Femur (tissue), 1 donor: Measurements from ENCODE around the gene SH2D1B.
A peak's percentile ranks its signal among the peaks of the same experiment; 100 is the strongest.

ENCODE experiments used
- DNase-seq: peaks from one replicate; pipeline ENCODE4 v3.0.0-alpha.2; 2017

Gene SH2D1B

DNA sequence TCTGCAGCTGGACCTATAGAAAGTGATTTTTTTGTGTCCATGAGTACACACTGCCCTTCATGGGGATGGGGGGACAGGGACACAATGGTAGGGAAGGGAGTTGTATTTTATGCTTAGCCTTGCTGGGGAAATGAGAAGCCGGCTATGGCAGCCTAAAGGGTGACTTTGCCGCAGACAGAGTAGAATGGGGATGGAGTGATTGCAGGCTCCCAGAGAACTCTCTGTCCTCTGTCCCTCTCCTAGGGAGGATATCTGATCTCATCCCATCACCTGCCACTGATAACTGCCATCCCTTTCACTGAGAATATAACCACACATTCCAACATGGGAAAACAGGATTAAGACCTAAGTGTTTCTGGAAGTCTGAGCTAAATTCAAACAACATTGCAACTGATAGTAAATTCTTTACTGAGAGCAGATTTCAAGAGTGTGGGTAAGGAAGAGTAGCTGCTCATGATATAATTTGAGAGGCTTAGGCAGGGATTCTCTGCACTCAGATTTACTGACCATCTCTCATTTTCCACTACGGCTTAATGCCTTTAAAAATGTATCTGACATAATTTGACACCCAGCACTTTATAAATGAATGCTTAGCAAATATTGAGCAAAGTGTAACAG, 13.9 kb downstream of the SH2D1B start:
- DNase-seq, result no peak

DNA sequence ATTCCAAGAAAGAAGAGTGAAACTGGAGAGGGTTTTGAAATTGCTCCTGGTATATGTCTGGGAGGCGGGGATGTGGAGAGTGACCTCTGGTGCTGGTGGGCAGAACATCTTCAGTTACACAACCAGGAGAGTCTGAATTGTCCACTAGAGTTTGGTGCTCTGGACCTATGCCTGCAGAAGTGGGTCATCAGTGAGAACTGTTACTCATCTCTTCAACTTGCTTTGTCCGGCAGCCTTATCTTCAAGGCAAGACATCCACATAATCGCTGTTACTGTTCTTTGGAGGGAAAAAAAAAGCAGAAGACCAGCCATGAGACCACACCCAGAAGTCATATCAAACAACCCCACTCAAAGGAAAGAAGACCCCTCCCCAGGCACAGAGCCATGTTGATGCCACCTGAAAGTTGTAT, 14.9 kb downstream of the SH2D1B start:
- no peak for DNase-seq

DNA sequence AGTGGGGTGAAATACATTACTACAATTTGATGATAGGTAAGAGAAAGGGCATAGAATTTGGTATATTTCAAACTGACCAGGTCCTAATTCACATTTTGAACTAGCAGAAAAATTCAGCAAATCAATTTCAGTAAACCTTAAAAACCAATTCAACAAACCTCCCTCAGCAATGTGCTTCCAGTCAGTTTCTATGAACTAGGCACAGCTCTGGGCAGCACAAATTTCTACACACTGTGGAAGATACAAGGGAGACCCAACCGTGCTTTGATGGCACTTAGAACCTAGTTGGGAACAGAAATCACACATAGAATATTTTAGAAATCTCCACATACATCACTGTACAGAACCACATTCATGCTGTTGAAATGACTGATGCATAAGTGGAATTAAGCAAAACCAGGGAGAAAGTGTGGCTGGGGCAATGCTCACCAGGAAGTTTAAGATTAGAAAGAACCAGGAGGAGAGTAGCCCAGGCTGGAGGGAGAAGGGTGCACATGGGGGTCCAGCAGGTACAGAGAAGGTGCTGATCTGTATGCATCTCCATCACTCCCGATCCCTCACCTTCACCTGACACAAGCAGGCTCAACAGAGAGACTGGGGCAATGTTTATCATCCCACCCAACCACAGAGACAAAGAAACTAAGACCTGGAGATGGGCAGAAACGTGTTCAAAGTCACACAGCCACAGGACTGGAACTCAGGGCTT, 15.6 kb downstream of the SH2D1B start:
- DNase-seq, result no peak

DNA sequence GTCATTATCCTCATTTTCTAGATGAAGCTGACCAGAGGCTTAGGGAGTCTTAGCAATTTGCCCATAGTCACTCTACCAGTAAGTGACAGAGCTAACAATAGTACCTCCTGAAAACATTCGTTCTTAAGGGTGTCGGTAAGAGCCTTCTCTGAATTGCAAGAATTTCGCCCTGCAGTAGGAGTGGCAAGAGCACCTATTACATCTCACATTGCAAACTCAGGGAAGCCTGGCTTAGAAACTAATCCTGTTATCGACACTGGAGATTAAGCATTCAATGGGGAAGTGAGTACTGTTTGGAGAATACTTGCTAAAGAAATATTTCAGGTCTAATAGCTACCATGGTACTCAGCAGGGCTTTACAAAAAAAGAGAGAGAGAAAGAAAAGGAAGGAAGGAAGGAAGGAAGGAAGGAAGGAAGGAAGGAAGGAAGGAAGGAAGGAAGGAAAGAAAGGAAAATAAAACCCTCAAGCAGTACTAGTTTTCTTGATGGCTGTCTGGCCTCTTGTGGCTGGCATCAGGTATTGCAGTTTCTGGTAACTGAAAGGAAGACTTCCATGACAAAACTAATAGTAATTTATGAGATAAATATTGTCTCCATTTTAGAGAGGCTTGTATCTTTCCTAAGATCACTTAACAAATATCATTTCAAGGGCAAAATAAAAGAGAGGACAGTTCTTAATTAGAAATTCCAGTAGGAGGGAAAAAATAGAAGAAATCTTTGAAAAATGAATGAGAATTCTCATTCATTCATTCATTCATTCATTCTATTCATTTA, 20.0 kb downstream of the SH2D1B start:
- no peak for DNase-seq

DNA sequence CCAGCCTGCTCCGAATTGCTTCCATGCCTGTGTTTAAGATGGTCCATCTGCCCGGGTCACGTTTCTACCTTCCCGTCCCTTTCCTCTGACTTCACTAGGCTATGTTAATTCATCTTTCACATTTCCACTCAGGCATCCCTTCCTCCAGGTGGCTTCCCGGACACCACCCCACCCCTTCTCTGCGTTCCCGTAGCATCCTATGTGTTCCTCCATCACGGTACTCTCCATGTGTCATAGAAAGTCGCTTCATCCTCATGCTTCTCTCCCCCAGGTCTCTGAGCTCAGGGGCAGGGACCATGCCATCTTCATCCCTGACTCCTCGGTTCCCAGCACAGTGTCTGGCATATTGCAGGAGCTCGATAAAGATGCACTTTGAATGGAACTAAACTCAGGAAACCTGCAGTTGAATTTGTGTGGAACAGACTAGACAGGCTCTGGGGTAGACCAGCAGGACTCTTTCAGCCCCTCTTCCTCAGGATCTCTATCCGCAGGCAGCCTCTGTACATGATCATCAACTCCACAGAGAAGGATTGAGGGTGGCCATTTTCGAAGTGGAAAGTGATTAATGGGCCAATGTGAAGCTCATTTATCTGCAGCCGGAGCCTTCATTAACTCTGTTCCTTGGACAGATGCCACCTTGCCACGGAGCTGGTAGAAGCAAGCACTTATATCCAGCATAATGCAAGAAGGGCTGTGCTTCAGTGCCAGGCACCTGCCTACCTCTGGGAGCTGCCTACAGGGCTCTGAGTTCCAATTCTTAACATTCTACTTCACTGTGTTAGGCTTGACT, 21.3 kb downstream of the SH2D1B start:
- DNase-seq, result no peak

DNA sequence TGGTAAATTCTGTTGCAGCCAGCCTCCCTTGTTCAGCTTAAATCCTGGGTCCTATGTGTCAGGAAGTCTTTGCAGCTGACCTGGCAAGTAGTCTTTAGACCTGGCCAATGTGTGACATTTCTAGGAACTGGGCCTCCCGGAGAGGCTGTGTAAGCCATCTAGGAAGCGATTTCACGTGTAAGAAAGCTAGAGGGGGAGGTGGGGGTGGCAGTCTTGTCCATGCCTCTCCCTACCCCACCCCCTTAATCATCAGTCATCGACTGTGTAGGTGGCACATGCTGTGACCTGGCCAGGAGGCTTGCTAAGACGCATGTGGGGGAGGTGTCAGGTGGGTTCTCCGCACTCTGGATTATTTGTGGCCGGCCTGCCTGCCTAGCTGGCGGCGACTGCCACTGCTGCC, 22.0 kb downstream of the SH2D1B start:
- DNase-seq, result no peak

DNA sequence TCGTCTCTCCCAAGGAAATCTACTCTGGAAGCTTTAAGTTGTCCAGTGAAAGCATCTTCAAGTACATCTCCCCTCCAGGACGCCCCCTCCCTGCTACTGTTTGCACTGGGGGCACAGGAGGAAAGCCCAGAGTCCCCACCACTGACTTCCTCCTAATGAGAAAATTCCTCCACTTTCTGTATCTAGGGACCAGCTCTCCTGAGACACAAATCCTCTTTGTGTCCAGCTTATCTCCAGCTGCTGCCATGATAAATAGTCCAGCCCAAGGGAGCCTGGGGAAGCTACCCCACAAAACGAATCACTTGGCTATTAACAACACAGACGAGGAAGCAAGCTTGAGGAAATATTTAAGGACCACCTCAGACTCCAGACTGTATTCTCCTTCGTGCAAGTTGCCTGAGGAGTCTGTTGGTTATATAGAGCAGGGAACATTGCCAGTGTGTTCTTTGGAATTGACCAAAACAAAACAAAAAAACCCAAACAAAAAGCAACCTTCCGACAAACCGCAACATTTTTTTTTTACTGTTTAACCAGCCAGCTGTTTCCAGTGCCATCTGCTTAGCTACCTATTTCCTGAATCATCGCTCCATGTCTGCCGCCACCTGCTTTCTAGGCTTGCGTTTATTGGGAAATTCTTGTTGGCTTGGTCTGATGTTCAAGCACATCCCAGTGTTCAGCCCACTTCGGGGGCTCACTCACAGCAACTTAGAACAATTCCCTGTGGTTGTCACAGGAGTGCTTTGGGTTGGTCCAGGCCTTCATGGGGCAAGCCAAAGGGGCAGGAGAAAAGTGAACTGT, 22.7 kb downstream of the SH2D1B start:
- DNase-seq, result no peak

DNA sequence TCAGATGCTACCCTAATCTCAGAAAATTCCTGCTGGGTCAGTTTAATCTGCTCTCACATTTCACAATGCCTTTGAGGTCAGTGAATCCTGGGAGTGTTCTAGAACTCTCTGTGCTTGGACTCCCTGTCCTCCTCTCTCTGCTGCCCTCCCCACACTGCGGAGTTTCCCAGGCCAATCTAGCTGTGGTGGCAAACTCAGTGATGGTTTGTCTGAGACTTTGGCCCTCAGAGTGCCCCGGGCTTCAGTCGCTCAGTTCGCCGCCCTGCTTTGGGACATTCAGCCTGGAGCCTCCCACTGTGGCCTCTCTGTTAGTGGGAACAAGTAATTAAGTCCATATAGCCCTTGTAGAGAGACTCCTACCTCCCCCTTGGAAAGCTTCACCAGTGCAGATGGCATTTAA, 23.3 kb downstream of the SH2D1B start:
- no peak for DNase-seq

DNA sequence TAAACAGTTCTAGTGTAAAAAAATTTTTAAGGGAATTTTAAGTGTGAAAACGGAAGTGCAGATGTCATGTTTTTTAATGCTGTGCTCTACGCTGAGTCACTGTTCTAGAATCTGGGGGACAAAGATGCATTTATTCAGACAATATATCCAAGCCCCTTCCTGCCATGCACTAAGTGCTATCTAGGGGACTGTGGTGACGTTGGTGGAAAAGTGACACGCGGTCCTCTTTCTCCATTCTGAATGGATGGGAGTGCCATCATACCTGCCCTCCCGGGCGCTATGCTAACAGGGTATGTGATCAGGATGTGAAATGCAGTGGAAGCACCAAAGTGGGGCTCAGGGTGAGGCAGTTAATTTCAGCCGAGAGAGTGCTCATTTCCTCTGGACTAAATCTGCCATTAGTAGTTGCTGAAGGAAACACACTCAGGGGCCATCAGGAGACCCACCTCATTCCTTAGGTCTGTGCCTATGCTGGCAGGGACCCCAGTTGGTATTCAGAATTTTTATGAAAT, 23.8 kb downstream of the SH2D1B start:
- no peak for DNase-seq

DNA sequence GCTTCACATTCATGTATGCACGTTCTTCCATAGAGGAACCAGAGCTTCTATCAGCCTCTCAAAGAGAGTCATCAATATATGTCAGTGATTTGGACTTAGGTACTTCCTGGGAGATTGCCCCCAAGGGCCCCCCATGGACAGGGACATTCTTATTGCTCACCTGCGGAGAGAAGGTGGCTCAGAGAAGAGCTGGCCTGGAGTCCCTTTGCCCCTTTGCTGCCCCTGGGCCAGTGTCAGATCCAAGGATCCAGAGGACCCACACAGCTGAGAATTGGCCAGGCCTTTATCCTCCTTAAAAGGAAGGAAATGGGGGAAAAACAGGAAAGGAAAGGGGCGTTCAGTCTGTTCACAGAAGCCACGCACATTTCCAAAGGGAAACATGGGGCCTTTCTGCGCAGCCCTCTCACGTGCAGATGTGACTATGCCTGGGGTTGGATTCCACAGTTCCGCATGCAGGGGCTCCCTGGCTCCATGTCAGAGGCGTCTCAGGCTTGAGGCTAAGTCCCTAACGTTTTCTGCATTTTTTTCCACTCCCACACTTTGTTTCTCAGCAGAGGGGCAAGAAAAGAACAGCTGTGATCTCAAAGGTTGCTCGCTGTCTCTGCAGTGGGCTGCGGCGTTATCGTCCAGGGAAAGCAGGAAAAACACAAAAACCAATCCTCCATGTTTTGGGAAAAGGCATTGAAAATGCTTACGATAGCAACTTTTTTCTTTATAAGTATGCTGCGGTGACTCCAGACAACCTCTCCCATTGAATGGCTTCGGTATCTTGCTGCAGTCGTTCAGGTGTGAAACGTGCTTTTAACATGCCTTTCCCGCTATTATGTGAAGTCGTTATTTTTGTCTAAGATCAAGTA, 24.5 kb downstream of the SH2D1B start:
- DNase-seq, result no peak

DNA sequence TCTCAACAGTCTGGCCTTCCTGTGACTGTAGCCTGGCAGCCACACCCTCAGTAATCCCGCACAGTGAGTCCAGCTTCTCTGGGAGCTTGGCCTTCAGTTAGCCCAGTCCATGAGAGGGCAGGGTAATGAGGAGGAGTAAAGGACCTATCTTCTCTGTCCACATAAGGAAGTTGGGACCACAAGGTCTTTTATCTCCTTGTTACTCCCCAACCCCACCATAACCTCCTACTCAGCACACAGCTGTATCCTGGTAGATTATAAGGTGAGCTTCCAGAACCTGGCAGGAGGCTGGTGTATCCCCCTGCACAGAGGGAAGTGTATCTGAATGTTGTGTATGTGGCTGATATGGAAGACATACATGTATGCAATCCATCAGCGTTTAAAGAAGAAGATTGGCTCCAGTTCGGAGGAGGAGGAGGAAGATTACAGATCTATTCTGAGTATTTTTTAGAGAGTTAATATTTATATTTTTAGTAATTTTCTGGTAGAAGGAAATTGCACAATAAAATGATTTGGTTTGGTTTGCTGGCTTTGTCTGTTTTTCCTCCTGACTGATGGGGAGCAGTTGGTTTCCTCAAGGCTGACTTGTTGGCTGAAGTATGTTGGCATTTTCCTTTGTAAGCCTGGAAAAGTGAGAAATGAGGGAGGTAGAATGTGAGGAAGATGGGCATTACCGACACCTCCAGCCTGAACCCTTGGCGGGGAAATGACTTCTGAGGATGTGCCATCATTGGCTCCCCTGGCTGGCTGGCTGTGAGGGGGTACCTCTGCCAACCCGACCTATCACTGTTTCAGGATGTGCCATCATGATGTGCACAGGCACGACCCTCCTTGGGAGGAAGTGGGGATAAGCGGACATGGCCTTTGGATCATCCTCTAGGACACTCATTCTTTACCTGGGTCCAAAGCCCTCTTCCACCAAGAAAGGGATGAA, 25.4 kb downstream of the SH2D1B start:
- no peak for DNase-seq

DNA sequence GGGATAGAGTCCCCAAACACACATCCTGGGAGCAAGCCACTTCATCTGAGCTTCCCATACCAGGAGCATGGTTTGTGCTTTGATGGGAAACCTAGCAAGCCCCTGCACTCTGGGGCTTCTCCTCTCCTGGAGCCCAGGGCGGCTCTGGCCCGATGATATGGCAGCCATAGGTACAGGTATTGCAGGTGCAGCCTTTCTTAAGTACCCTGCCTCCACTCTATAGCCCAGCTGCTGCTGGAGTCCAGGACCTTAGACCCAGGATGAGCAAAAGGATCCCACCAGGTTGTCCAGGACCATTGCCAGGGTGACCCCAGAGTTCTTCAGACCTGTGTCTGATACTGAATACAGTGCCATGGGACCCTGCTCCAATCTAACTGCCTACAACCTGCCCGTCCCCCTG, 26.2 kb downstream of the SH2D1B start:
- DNase-seq, result no peak

DNA sequence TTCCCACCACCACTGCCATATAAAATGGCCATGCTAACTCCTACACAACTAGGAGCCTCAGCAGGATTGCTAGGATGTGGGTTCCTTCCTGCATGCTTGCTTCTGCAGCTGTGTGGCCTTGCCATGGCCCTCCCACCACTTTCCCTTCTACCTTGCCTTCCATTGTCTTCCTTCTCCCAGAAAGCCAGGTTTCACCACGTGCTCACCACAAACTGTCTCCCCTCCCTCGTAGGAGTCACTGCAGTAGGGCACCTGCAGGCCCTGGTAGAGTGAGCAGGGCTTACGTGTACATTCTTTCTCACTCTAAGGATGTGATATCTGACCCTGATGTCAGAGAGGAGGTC, 26.7 kb downstream of the SH2D1B start:
- DNase-seq, result no peak

DNA sequence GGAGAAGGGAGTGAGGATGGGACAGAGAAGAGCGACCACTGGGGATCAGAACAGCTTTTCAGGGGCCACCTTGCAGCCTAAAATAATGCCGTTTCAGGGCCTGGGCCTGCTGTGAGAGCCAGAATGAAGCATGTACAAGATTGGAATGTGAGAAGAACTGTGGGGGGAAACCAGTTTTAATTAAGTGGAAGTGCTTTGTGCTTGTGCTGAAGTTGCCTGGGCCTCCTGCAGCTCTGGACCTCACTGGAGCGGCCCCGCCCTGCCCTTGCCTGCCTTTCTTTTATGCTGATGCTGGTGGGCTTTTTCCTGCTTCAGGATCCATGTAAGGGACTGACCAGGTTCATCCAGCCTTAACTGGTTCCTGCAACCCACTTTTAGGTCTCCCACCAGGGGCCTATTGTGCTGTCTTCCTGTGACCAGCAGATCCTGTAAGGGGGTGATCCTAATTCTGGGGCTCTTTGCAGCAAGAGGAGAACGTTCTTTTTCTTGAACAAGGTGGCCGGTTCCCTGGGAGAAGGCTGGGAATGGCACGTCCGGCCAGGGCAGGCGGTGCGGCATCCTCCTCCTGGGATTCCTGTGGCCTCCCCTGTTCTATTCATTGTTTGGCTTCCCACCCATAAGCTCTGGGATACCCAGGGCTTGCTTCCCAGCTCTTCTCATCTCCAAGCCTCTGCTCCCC, 27.2 kb downstream of the SH2D1B start:
- DNase-seq, result no peak

DNA sequence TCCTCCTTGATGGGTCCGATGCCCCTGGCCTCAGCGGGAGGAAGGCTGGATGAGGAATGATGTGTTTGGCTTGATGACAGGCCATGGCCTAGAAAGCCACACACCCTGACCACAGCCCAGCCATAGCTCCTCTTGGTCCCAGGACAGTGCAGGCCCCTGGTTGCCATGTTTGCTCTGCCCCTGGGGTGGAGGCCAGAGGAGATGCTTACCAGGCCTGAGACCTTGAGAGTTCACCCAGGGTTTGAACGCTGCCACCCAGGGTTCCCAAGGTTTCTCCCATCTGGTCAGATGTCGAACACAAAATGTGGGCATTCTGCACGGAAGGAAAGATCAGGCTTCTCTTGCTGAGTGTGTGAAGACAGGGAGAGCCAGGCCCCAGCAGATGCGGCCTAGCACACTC, 27.8 kb downstream of the SH2D1B start:
- no peak for DNase-seq

DNA sequence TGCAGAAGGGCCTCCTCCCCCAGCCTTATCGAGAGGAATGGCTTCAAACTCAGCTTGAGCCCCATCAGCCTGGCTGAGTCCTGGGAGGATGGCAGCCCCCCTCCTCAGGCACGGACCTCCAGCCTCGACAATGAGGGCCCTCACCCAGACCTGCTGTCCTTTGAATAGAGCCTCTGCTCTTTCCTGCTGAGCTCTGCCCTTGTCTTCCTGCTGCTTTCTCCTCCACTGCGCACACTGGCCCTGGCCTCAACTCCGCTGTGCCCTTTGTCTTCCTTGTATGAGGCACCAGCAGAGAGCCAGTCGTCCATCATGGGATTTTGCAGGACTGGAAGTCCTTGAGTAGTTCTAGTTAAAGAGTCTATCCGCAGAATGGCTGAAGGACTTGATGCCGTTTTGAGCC, 28.4 kb downstream of the SH2D1B start:
- DNase-seq, result no peak

DNA sequence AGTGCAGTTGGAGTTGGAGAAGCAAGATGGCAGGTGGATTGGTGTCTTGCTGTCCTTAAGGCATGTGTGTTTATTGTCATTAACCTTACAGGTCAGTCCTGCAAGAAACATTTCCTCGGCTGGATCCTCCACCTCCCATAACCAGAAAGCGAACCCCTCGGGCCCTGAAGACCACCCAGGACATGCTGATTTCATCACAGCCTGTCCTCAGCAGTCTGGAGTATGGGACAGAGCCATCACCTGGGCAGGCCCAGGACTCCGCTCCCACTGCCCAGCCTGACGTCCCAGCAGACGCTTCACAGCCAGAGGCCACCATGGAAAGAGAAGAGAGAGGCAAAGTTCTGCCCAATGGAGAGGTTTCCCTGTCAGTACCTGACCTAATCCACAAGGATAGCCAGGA, 28.8 kb downstream of the SH2D1B start:
- DNase-seq, result no peak

DNA sequence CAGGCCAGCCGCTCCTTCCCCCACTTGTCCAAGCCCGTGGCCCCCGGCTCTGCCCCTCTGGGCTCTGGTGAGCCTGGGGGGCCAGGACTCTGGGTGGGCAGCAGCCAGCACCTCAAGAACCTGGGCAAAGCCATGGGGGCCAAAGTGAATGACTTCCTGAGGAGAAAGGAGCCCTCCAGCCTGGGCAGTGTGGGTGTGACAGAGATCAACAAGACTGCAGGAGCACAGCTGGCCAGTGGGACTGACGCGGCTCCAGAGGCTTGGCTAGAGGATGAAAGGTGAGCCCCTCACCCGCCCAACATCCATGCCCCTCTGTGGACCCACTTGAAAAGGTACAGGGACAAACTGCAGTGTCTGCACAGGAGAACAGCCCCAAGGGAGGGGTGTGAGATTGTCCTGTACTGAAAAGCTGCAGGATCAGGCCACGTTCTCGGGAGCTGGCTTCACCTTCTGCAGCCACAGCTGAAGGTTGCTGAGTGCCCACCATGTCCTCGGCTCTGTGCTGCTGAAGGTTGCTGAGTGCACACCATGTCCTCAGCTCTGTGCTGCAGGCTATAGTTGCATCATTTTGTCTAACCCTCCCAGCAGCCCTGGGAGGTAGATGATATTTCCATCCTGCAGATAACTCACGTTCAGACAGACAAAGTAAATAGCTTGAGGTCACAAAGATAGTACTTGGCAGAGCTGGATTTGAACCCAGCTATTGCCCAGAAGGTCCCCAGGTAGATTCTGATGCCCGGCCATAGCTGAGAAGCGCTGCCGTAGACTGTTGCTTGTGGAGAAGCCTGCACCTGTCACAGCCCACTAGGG, 29.8 kb downstream of the SH2D1B start:
- DNase-seq, result peak; percentile 11

DNA sequence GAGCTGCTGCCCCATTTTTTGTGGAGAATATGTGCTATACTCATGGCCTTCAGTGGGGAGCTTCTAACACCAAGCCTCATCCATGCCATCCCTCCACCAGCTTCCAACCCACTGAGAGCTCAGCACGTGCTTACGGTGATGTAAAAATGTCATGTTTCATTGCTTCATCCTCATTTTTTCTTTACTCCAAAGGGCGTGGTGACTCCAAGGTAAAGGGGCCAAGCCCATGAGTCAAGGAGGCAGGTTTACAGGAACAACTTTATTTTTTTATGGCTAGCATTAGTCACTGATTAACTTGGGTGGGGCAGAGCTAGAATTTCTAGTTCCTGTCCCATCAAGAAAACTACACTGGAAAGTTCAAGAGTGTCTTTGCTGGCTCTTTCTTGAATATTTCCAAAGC, 30.6 kb downstream of the SH2D1B start, which contains the start of gene C1orf226:
TSS of gene C1orf226 (plus strand) at position 346 of the 400 bp plus-strand sequence. CDS start 174 bp downstream, outside the sequence.
- no peak for DNase-seq
